GM12878 (cell line): ENCODE results near the gene CUL9. TPM values are rescaled to one million over a fixed set of nuclear protein-coding genes. Genes with fewer than 3 reads are reported as not detected.
A peak's percentile ranks its signal among the peaks of the same experiment; 100 is the strongest.

Experiments used
- ATAC-seq: fragments of 200-7000 bp; cut with Tn5 transposase; 3 replicates; pipeline ENCODE4 v1.9.1; 2020; ENCODE audit warnings: mild to moderate bottlenecking, moderate library complexity
- BruUV-seq: library from RNA; stranded (reverse); fragments of 400-500 nt; replicated peaks from 2 replicates; lab custom pipeline; 2021; lab: Mats Ljungman, UMichigan
- CTCF ChIA-PET: fragments of 300-600 bp; sonication (Branson Sonifier 250); formaldehyde crosslinking; extraction: SDS; loops from one replicate; lab custom pipeline; 2021; ENCODE audit warnings: inconsistent platforms; lab: Yijun Ruan, JAX
- POLR2A ChIA-PET: fragments of 350-600 bp; formaldehyde crosslinking; extraction: SDS; loops from one replicate; lab custom pipeline; 2021; ENCODE audit warnings: inconsistent platforms; lab: Charles Lee
- RAD21 ChIA-PET: fragments of 300-600 bp; sonication (Branson Sonifier 250); formaldehyde crosslinking; loops from one replicate; lab custom pipeline; 2023; ENCODE audit warnings: antibody characterized with exemption; ENCODE audit not compliant: unreplicated experiment; lab: Charles Lee
- SMC1A ChIA-PET: fragments of 300-600 bp; sonication (Branson Sonifier 250); formaldehyde crosslinking; loops from one replicate; lab custom pipeline; 2023; ENCODE audit not compliant: unreplicated experiment, uncharacterized antibody; lab: Charles Lee
- DNase-seq: peaks from one replicate; pipeline ENCODE4 v3.0.0-alpha.2; 2011; ENCODE audit warnings: low read depth, low spot score
- FAIRE-seq: peaks from 3 replicates; lab custom pipeline; 2011; peaks lifted over from hg19 to GRCh38; lab: Jason Lieb, UNC
- H2AFZ ChIP-seq: 2 replicates; pipeline ENCODE4 v1.6.0; 2011; ENCODE audit warnings: low read depth, low read length, control low read depth; ENCODE audit not compliant: control insufficient read depth
- H3K27ac ChIP-seq: 2 replicates; pipeline ENCODE4 v1.5.1; 2011; ENCODE audit warnings: control low read depth; ENCODE audit not compliant: control insufficient read depth, insufficient read depth
- H3K27me3 ChIP-seq, 2 experiments: replicated peaks in 1 of 2; 2 replicates each; pipeline versions ENCODE4 v1.6.0 to v1.6.1; 2011; ENCODE audit warnings: low read length in 1 of 2; ENCODE audit not compliant: control insufficient read depth in 2 of 2, insufficient read depth in 2 of 2
- H3K36me3 ChIP-seq, 2 experiments: 2 replicates each; pipeline ENCODE4 v1.5.1; 2011; ENCODE audit warnings: low read length in 1 of 2; ENCODE audit not compliant: control insufficient read depth in 2 of 2, insufficient read depth in 2 of 2
- H3K4me1 ChIP-seq: 2 replicates; pipeline ENCODE4 v1.6.1; 2011; ENCODE audit warnings: mild to moderate bottlenecking, low read length, moderate library complexity, mixed read lengths; ENCODE audit not compliant: control insufficient read depth, insufficient read depth
- H3K4me2 ChIP-seq: 2 replicates; pipeline ENCODE4 v1.6.0; 2011; ENCODE audit warnings: control low read depth; ENCODE audit not compliant: control insufficient read depth, insufficient read depth
- H3K4me3 ChIP-seq: fragments of 200-600 bp; sonication (generic); 2 replicates; pipeline ENCODE4 v1.5.1; 2016
- H3K79me2 ChIP-seq: 2 replicates; pipeline ENCODE4 v1.6.0; 2011; ENCODE audit warnings: low read length; ENCODE audit not compliant: control insufficient read depth, insufficient read depth
- H3K9ac ChIP-seq: 2 replicates; pipeline ENCODE4 v1.8.0; 2011; ENCODE audit warnings: low read length, control low read depth, mixed read lengths; ENCODE audit not compliant: control insufficient read depth, insufficient read depth
- H3K9me3 ChIP-seq: replicated peaks from 3 replicates; pipeline ENCODE4 v1.5.1; 2011; ENCODE audit warnings: mild to moderate bottlenecking, low read length; ENCODE audit not compliant: control insufficient read depth, insufficient read depth
- H4K20me1 ChIP-seq: 2 replicates; pipeline ENCODE4 v1.6.0; 2011; ENCODE audit not compliant: control insufficient read depth, insufficient read depth
- BACH1 ChIP-seq: fragments of 450-650 bp; IDR thresholded peaks from 2 replicates; pipeline ENCODE4 v1.6.1; 2017; ENCODE audit warnings: mild to moderate bottlenecking, borderline replicate concordance
- CBFB ChIP-seq: IDR thresholded peaks from 2 replicates; pipeline ENCODE4 v1.6.1; 2016; ENCODE audit warnings: antibody characterized with exemption, low read depth
- EGR1 ChIP-seq, 2 experiments: IDR thresholded peaks; 1 replicate in 1 of 2; 2 replicates in 1 of 2; pipeline ENCODE4 v1.6.1; 2011 to 2012; ENCODE audit warnings: low read depth in 2 of 2, low read length in 2 of 2, borderline replicate concordance in 1 of 2, mild to moderate bottlenecking in 1 of 2, moderate library complexity in 1 of 2
- ESRRA ChIP-seq: IDR thresholded peaks from 2 replicates; pipeline ENCODE4 v1.6.1; 2012; ENCODE audit warnings: mild to moderate bottlenecking, low read length, improper control_type of control experiment
- FOXM1 ChIP-seq: IDR thresholded peaks from 2 replicates; pipeline ENCODE4 v1.6.1; 2012; ENCODE audit warnings: low read depth, mild to moderate bottlenecking, inconsistent platforms, low read length, moderate library complexity
- IKZF2 ChIP-seq, 2 experiments: fragments of 450-650 bp; IDR thresholded peaks; 2 replicates each; pipeline ENCODE4 v1.6.1; 2017; ENCODE audit warnings: mild to moderate bottlenecking in 2 of 2, moderate library complexity in 2 of 2
- JUND ChIP-seq: IDR thresholded peaks from 2 replicates; pipeline ENCODE4 v1.6.1; 2012; ENCODE audit warnings: low read depth, mild to moderate bottlenecking, low read length, improper control_type of control experiment, moderate library complexity
- LARP7 ChIP-seq: fragments of 450-650 bp; IDR thresholded peaks from 2 replicates; pipeline ENCODE4 v1.6.1; 2017; ENCODE audit warnings: mild to moderate bottlenecking
- MEF2B ChIP-seq: fragments of 450-650 bp; IDR thresholded peaks from 2 replicates; pipeline ENCODE4 v1.6.1; 2018; ENCODE audit warnings: mild to moderate bottlenecking, moderate library complexity; ENCODE audit not compliant: partially characterized antibody, poor library complexity, severe bottlenecking
- MYC ChIP-seq: IDR thresholded peaks from 2 replicates; pipeline ENCODE4 v1.6.1; 2011; ENCODE audit warnings: mild to moderate bottlenecking, low read length, moderate library complexity, inconsistent platforms; ENCODE audit not compliant: insufficient read depth, insufficient replicate concordance, insufficient read length, severe bottlenecking
- NFYB ChIP-seq: IDR thresholded peaks from 2 replicates; pipeline ENCODE4 v1.6.1; 2011; ENCODE audit warnings: low read depth, mild to moderate bottlenecking, low read length, improper control_type of control experiment, moderate library complexity; ENCODE audit not compliant: insufficient read depth
- NR2F1 ChIP-seq: fragments of 450-650 bp; conservative IDR thresholded peaks from 2 replicates; pipeline ENCODE4 v1.6.1; 2017; ENCODE audit warnings: mild to moderate bottlenecking
- NRF1 ChIP-seq: conservative IDR thresholded peaks from 2 replicates; pipeline ENCODE4 v1.6.1; 2011; ENCODE audit warnings: mild to moderate bottlenecking, low read depth, low read length, improper control_type of control experiment
- PAX5 ChIP-seq: IDR thresholded peaks from 2 replicates; pipeline ENCODE4 v1.6.1; 2011; ENCODE audit warnings: low read depth, low read length, borderline replicate concordance
- PML ChIP-seq: IDR thresholded peaks from 2 replicates; pipeline ENCODE4 v1.6.1; 2012; ENCODE audit warnings: low read length, inconsistent platforms
- POU2F2 ChIP-seq: IDR thresholded peaks from 3 replicates; pipeline ENCODE4 v1.6.1; 2011; ENCODE audit warnings: low read depth, mild to moderate bottlenecking, low read length, borderline replicate concordance
- RELB ChIP-seq: fragments of 450-650 bp; IDR thresholded peaks from 2 replicates; pipeline ENCODE4 v1.6.1; 2017; ENCODE audit warnings: low read depth, mild to moderate bottlenecking, moderate library complexity
- SREBF2 ChIP-seq: IDR thresholded peaks from 2 replicates; pipeline ENCODE4 v1.6.1; 2012; ENCODE audit warnings: mild to moderate bottlenecking, low read length
- TCF12 ChIP-seq: IDR thresholded peaks from 2 replicates; pipeline ENCODE4 v1.6.1; 2011; ENCODE audit warnings: low read depth, mild to moderate bottlenecking, low read length
- ZNF384 ChIP-seq: IDR thresholded peaks from 2 replicates; pipeline ENCODE4 v1.6.1; 2012; ENCODE audit warnings: low read depth, mild to moderate bottlenecking, low read length, improper control_type of control experiment, borderline replicate concordance
- WGBS: methylation state at CpG from one replicate; pipeline ENCODE4 v1.1.6; 2016; ENCODE audit warnings: low lambda C conversion rate; ENCODE audit not compliant: insufficient replicate concordance, insufficient coverage; ENCODE audit errors: missing lambda C conversion rate; 5-methylcytosine and 5-hydroxymethylcytosine counted together
- in situ Hi-C: fragments of 300-500 bp; cut with MboI; formaldehyde crosslinking; loops from 9 replicates; pipeline ENCODE4 v1.14.3; 2018; ENCODE audit warnings: mixed read lengths
- intact Hi-C: fragments of 100-400 bp; cut with micrococcal nuclease; formaldehyde crosslinking; loops from one replicate; pipeline ENCODE4 v1.14.2; 2022; ENCODE audit not compliant: unreplicated experiment
- polyA plus RNA-seq, 11 experiments: library from polyadenylated mRNA; depleted of rRNA in 4 of 11; unstranded in 6 of 11; stranded (reverse) in 5 of 11; fragments of >200 nt; fragmentation: Nextera tagmentation in 4 of 11; fragmentation: Illumina TruSeq in 1 of 11; extraction: Ambion mirVana in 4 of 11; extraction: Trizol in 1 of 11; gene quantifications; 1 replicate in 1 of 11; 2 replicates in 10 of 11; pipeline versions ENCODE4 v1.2.1 to v1.2.3, GENCODE V29; 2011 to 2016; ENCODE audit warnings: inconsistent platforms in 2 of 11, missing spikeins in 2 of 11, low read depth in 1 of 11
- total RNA-seq, 4 experiments: library from RNA; depleted of rRNA in 3 of 4; stranded (reverse); fragments of >200 nt in 3 of 4; fragmentation: Illumina TruSeq in 1 of 4; extraction: Trizol in 1 of 4; gene quantifications; 2 replicates each; pipeline versions ENCODE4 v1.2.1 to v1.2.3, GENCODE V29; 2013 to 2021
- TF ChIP-seq, protein P1 (sequence below): fragments of 450-650 bp; IDR thresholded peaks from 2 replicates; pipeline ENCODE4 v1.6.1; 2016; ENCODE audit warnings: mild to moderate bottlenecking

The CUL9 gene
- total and polyA plus RNA-seq, 10 of the 15 experiments (the other 5 are each of a cell fraction or from before 2014, with no cell fraction given), result 1.2 to 48.3 (median 17.2) TPM

- intact Hi-C loops (no loop called here), in situ Hi-C loops (no loop called here)
- Histone ChIP-seq H3K4me2 (peak overlapping the region; percentile 35), H3K36me3 (no peaks in the 10 kb centered on the region), H2AFZ (peak overlapping the region; percentile 43), H4K20me1 (no peaks in the 10 kb centered on the region), H3K4me1 (peaks cover 24% of the 10 kb centered on the region), H3K27me3 (no peaks in the 10 kb centered on the region; a peak in 1 of 4 replicates), H3K4me3 (no peak overlapping the region), H3K27ac (no peak overlapping the region), H3K9me3 (no peaks in the 10 kb centered on the region), H3K79me2 (no peaks in the 10 kb centered on the region), H3K9ac (no peak overlapping the region)
- peak; percentile 89 for FAIRE-seq
- ChIA-PET SMC1A (interaction anchor here (1.4 to 3.2 kb wide), 4 partner anchors 37 to 84 kb away, joined by 3 to 11 read pairs (median 6); partner anchors contain the start of gene CRIP3), POLR2A (interaction anchor here (1.3 to 1.5 kb wide), 2 partner anchors 47 to 98 kb away, joined by 3 to 5 read pairs; partner anchors contain the start of gene ZNF318), CTCF (interaction anchor here (0.7 to 1.8 kb wide), 4 partner anchors 25 to 96 kb away, joined by 3 to 7 read pairs (median 4); partner anchors contain the start of gene CRIP3), RAD21 (interaction anchor here (2.1 kb wide), 1 partner anchor 235 kb away, joined by 9 read pairs; no protein-coding TSS in a partner anchor)
- ATAC-seq, result peak; percentile 51
- no TSS peak for BruUV-seq
- peak; percentile 47 for DNase-seq
- 8% methylated on average over 8 of the region's 8 CpGs for WGBS
- no peak for TF ChIP-seq CBFB
- TF ChIP-seq NRF1, result no peak
- TF ChIP-seq JUND, result no peak
- no peak for TF ChIP-seq ZNF384
- no peak for TF ChIP-seq LARP7
- TF ChIP-seq FOXM1, result no peak
- TF ChIP-seq NR2F1, result no peak
- TF ChIP-seq PML, result no peak
- no peak for TF ChIP-seq ESRRA
- TF ChIP-seq RELB, result peak; percentile 9; the same call in 1 of the 2 replicates
- TF ChIP-seq BACH1, result no peak
- TF ChIP-seq, protein P1, sequence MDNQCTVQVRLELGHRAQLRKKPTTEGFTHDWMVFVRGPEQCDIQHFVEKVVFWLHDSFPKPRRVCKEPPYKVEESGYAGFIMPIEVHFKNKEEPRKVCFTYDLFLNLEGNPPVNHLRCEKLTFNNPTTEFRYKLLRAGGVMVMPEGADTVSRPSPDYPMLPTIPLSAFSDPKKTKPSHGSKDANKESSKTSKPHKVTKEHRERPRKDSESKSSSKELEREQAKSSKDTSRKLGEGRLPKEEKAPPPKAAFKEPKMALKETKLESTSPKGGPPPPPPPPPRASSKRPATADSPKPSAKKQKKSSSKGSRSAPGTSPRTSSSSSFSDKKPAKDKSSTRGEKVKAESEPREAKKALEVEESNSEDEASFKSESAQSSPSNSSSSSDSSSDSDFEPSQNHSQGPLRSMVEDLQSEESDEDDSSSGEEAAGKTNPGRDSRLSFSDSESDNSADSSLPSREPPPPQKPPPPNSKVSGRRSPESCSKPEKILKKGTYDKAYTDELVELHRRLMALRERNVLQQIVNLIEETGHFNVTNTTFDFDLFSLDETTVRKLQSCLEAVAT, result no peak
- TF ChIP-seq IKZF2 (IDR thresholded peaks at IDR 0.05), result peak; percentile 40 to 50; a peak in 3 of 4 replicates
- no peak for TF ChIP-seq TCF12
- no peak for TF ChIP-seq NFYB
- TF ChIP-seq PAX5, result peak; percentile 55; the same call in 1 of the 2 replicates
- TF ChIP-seq SREBF2, result no peak
- TF ChIP-seq MYC, result no peak
- peak; percentile 62; the same call in 1 of the 3 replicates for TF ChIP-seq POU2F2
- TF ChIP-seq MEF2B, result peak; percentile 84
- no peak for TF ChIP-seq EGR1 (IDR thresholded peaks at IDR 0.05; ENCODE audit: borderline replicate concordance in 1 of 2, low read depth in 2 of 2, low read length in 2 of 2)
These were observed 89.3 kb downstream of the CUL9 start for GRCh38 chr6:43271103-43271815.
